ENCODE data around the gene TRAP1. TPM values are rescaled to one million over a fixed set of nuclear protein-coding genes. Genes with fewer than 3 reads are reported as not detected.

TRAP1 gene
- total RNA-seq, 4 donors from 2014 or later = 43.2 to 53.8 (median 51.2) TPM

GRCh38 chr16:3729161-3730112 is 12.1 kb upstream of the TRAP1 start:
- Histone ChIP-seq H3K4me1 (no peaks in the 10 kb centered on the region), H3K27ac (no peak overlapping the region), H3K4me3 (no peak overlapping the region), H3K9me3 (no peaks in the 10 kb centered on the region), H3K36me3 (peaks cover 0 to 86% of the 10 kb centered on the region in 2 donors), H3K27me3 (no peaks in the 10 kb centered on the region)
- ATAC-seq = no peak
- WGBS, 2 donors (ENCODE audit: low coverage in 1 of 2) = 88 to 94% methylated on average over 3 to 4 of the region's 49 CpGs
- no peak for TF ChIP-seq POLR2AphosphoS5 (IDR thresholded peaks at IDR 0.05)
- no peak for TF ChIP-seq POLR2A (IDR thresholded peaks at IDR 0.05)
- TF ChIP-seq, protein P1, sequence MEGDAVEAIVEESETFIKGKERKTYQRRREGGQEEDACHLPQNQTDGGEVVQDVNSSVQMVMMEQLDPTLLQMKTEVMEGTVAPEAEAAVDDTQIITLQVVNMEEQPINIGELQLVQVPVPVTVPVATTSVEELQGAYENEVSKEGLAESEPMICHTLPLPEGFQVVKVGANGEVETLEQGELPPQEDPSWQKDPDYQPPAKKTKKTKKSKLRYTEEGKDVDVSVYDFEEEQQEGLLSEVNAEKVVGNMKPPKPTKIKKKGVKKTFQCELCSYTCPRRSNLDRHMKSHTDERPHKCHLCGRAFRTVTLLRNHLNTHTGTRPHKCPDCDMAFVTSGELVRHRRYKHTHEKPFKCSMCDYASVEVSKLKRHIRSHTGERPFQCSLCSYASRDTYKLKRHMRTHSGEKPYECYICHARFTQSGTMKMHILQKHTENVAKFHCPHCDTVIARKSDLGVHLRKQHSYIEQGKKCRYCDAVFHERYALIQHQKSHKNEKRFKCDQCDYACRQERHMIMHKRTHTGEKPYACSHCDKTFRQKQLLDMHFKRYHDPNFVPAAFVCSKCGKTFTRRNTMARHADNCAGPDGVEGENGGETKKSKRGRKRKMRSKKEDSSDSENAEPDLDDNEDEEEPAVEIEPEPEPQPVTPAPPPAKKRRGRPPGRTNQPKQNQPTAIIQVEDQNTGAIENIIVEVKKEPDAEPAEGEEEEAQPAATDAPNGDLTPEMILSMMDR (IDR thresholded peaks at IDR 0.05) = no peak
- TF ChIP-seq EP300 (IDR thresholded peaks at IDR 0.05) = no peak

DNA sequence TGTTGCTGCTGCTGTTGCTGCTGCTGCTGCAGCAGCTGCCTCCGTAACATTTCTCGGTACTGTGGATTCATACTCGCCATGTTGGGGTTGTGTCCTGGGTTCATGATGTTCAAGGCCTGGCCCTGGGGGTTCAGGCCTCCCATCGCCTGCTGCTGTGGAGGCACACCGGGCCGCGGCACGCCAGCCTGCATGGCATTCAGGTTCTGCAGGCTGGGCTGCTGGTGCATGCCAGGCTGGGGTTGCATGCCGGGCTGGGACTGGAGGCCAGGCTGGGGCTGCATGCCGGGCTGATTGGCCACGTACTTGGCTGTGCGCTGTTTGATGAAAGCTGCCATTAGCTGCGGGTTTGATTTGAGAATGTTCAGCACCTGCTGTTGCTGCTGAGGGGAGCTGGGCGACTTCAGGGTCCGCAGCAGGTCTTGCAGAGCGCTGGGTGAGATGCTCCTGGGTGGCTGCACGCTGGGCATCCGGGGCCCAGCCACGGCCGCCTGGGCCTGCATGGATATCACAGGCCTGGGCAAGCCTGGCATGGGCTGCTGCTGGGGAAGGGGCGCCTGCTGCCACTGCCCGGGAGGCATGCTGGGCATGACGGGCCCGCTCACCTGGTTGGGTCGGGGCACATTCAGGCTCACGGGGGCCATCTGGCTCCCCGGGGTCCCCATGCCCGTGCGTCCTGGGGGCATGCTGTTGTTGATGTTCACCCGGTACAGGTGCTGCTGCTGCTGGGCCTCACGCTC is 11.3 kb upstream of the TRAP1 start:
- no peak for ATAC-seq

DNA sequence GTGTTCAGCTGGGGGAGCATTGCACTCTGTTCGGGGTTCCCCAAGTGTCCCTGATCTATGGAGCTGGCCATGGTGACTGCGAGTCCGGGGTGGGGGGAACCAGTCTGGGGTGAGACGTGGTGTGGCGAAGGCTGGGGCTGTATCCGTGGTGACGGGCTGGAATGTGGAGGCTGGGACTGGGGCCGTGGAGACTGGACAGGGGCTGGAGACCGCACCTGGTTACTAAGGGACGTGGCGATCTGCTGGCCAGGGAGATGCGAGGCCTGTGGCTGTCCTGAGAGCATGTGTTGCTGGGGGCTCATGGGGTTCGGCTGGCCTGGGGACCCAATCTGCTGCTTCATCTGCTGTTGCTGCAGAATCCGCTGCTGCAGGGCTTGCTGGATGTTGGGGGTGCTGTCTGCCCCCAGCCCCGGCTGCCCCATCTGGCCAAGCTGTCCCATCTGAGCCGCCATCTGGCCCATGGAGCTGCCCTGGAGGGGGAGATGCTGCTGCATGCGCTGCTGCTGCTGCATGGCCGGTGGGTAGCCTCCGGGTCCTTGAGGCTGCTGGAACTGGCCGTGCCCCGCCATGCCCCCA is 10.6 kb upstream of the TRAP1 start:
- WGBS, 2 donors (ENCODE audit: low coverage in 1 of 2) = 84 to 100% methylated on average over 1 to 10 of the region's 21 CpGs
- ATAC-seq = peak; percentile 20
- Histone ChIP-seq H3K27ac (no peak overlapping the region), H3K27me3 (no peaks in the 10 kb centered on the region), H3K4me3 (no peak overlapping the region), H3K36me3 (peaks cover 0 to 71% of the 10 kb centered on the region in 2 donors), H3K4me1 (no peaks in the 10 kb centered on the region), H3K9me3 (no peaks in the 10 kb centered on the region)
- TF ChIP-seq POLR2A (IDR thresholded peaks at IDR 0.05) (no peak), EP300 (IDR thresholded peaks at IDR 0.05) (no peak), POLR2AphosphoS5 (IDR thresholded peaks at IDR 0.05) (no peak)
- TF ChIP-seq, protein P1 (IDR thresholded peaks at IDR 0.05) = no peak

More for the DNA sequence above, 11.3 kb upstream of the TRAP1 start:
- TF ChIP-seq POLR2AphosphoS5 (IDR thresholded peaks at IDR 0.05) = no peak
- no peak for TF ChIP-seq POLR2A (IDR thresholded peaks at IDR 0.05)
- TF ChIP-seq, protein P1 (IDR thresholded peaks at IDR 0.05) = no peak
- TF ChIP-seq EP300 (IDR thresholded peaks at IDR 0.05) = no peak
- H3K9me3 ChIP-seq = no peaks in the 10 kb centered on the region
- peaks cover 0 to 78% of the 10 kb centered on the region in 2 donors for H3K36me3 ChIP-seq
- no peak overlapping the region for H3K4me3 ChIP-seq
- H3K27me3 ChIP-seq = no peaks in the 10 kb centered on the region
- H3K4me1 ChIP-seq = no peaks in the 10 kb centered on the region
- no CpG with 5 or more reads among the region's 31 CpGs for WGBS, 2 donors (ENCODE audit: low coverage in 1 of 2)
- no peak overlapping the region for H3K27ac ChIP-seq

DNA sequence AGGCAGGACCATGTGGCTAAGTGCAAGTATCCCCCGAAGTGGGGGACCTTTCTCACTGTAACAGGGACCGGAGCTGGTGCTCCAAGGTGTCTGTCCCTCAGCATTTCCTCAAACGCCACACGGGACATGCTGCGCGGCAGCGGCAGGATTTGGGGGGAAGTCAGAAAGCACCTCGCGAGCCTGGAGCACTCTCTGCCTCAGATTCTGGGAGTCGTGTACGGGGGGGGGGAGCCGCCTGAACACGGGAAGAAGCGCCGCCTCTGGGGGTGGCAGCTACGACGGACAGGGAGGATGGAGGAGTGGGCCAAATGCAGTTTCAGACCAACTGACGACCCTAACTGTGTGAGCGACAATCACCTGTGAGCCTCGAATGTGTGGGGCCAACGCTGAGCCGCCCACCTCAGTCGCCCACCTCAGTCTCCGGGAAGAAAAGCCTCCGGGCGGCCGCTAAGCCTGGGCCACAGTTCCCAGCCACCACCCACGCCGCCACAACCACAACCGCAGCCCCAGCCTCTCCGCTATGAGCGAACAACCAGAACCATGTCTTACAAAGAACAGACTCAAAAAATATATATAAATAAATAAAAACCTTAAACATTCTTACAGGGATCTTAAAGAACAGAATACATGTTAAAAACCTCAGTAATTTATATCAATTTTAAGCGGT is 8.8 kb upstream of the TRAP1 start:
- WGBS, 2 donors (ENCODE audit: low coverage in 1 of 2) = 91 to 95% methylated on average over 10 to 13 of the region's 33 CpGs
- no peak for ATAC-seq
- Histone ChIP-seq H3K27ac (no peak overlapping the region), H3K4me3 (no peak overlapping the region), H3K27me3 (no peaks in the 10 kb centered on the region), H3K36me3 (peaks cover 0 to 54% of the 10 kb centered on the region in 2 donors), H3K4me1 (no peaks in the 10 kb centered on the region), H3K9me3 (no peaks in the 10 kb centered on the region)
- TF ChIP-seq POLR2A (IDR thresholded peaks at IDR 0.05) = no peak
- TF ChIP-seq POLR2AphosphoS5 (IDR thresholded peaks at IDR 0.05) = no peak
- TF ChIP-seq EP300 (IDR thresholded peaks at IDR 0.05) = no peak
- TF ChIP-seq, protein P1 (IDR thresholded peaks at IDR 0.05) = no peak

Measured in gastroesophageal sphincter (tissue), 4 donors.